ENCODE measurements around the gene CRYBG2.

GRCh38 chr1:26358411-26359384 lies 4.8 kb upstream of the CRYBG2 start:
- peak in 2 of 3 experiments; percentile 5 to 24 for TF ChIP-seq CTCF (optimal IDR thresholded peaks at IDR 0.05 in 1 of 3, IDR thresholded peaks at IDR 0.05 in 1 of 3, conservative IDR thresholded peaks at IDR 0.05 in 1 of 3; ENCODE audit: extremely low read depth in 1 of 3, insufficient read depth in 2 of 3, low read length in 3 of 3)
- no peak for TF ChIP-seq EZH2 (IDR thresholded peaks at IDR 0.05; ENCODE audit: low read length)
